ENCODE measurements around the gene CCDC110. TPM values are rescaled to one million over a fixed set of nuclear protein-coding genes. Genes with fewer than 3 reads are reported as not detected.

CCDC110 gene
- polyA plus RNA-seq, 1 of the 3 experiments (the other 2 are of a cell fraction): 0.05 TPM

GRCh38 chr4:185441479-185441878 lies 30.1 kb downstream of the CCDC110 start:
- ChIA-PET POLR2A (no interaction called here), CTCF (no interaction called here)
- Histone ChIP-seq H3K9ac (no peak overlapping the region), H3K9me2 (no peaks in the 10 kb centered on the region), H3K27me3 (ENCODE audit: insufficient read depth) (no peaks in the 10 kb centered on the region), H3F3A (replicated peaks; ENCODE audit: insufficient read depth) (no peaks in the 10 kb centered on the region), H3K79me2 (ENCODE audit: insufficient read depth) (no peaks in the 10 kb centered on the region), H4K20me1 (ENCODE audit: insufficient read depth) (no peaks in the 10 kb centered on the region), H3K9me3 (no peaks in the 10 kb centered on the region), H3K4me3 (ENCODE audit: low read depth in 2 of 2, low read length in 1 of 2) (no peak overlapping the region), H3K27ac (ENCODE audit: low read depth in 2 of 2, low read length in 1 of 2) (no peak overlapping the region), H3K4me1 (ENCODE audit: control insufficient read depth in 1 of 2, insufficient read depth in 2 of 2, low read depth in 1 of 2, low read length in 1 of 2) (no peaks in the 10 kb centered on the region), H3K4me2 (no peak overlapping the region), H3K36me3 (replicated peaks in 1 of 2; ENCODE audit: control insufficient read depth in 1 of 2, insufficient read depth in 2 of 2, low read length in 1 of 2) (no peaks in the 10 kb centered on the region), H2AFZ (ENCODE audit: low read depth) (no peak overlapping the region)
- no peak for TF ChIP-seq SMC3 (IDR thresholded peaks at IDR 0.05; ENCODE audit: low read depth, low read length)
- no peak for TF ChIP-seq PBX3 (IDR thresholded peaks at IDR 0.05)
- TF ChIP-seq MEF2A (IDR thresholded peaks at IDR 0.05; ENCODE audit: borderline replicate concordance, low read depth): no peak
- no peak for TF ChIP-seq FOXJ3 (CRISPR knock-in tag; IDR thresholded peaks at IDR 0.05)
- no peak for TF ChIP-seq MAX (IDR thresholded peaks at IDR 0.05; ENCODE audit: low read depth)
- TF ChIP-seq YY1 (IDR thresholded peaks at IDR 0.05; ENCODE audit: low read depth): no peak
- no peak for TF ChIP-seq MXI1 (IDR thresholded peaks at IDR 0.05; ENCODE audit: low read depth, low read length)
- TF ChIP-seq CHD2 (IDR thresholded peaks at IDR 0.05; ENCODE audit: low read length, partially characterized antibody): no peak
- TF ChIP-seq CTCF (IDR thresholded peaks at IDR 0.05): no peak
- TF ChIP-seq JUND (IDR thresholded peaks at IDR 0.05): no peak
- TF ChIP-seq USF2 (IDR thresholded peaks at IDR 0.05; ENCODE audit: borderline replicate concordance, low read depth, low read length): no peak
- no peak for TF ChIP-seq EZH2phosphoT487 (IDR thresholded peaks at IDR 0.05; ENCODE audit: borderline replicate concordance, low read depth)
- TF ChIP-seq FOSL2 (IDR thresholded peaks at IDR 0.05; ENCODE audit: borderline replicate concordance, low read depth): no peak
- no peak for TF ChIP-seq NFIC (IDR thresholded peaks at IDR 0.05; ENCODE audit: borderline replicate concordance)
- no peak for TF ChIP-seq FOXM1 (IDR thresholded peaks at IDR 0.05; ENCODE audit: low read depth)
- TF ChIP-seq RCOR1 (IDR thresholded peaks at IDR 0.05; ENCODE audit: low read length): no peak
- no peak for TF ChIP-seq RAD21 (IDR thresholded peaks at IDR 0.05; ENCODE audit: low read length)
- no peak for TF ChIP-seq NRF1 (IDR thresholded peaks at IDR 0.05; ENCODE audit: low read depth, low read length)
- no peak for DNase-seq
- 83% methylated on average over 2 of the region's 2 CpGs for WGBS (ENCODE audit: low lambda C conversion rate)
